NCI-H128 (cell line): Measurements from ENCODE around the gene ARHGAP28.

ENCODE experiments used
- DNase-seq: peaks from one replicate; lab custom pipeline; 2025; ENCODE audit not compliant: unreplicated experiment; lab: John Stamatoyannopoulos, UW

The ARHGAP28 gene

GRCh38 chr18:6732952-6733351, 3.4 kb downstream of the ARHGAP28 start:
- no peak for DNase-seq

GRCh38 chr18:6733758-6734157, 4.2 kb downstream of the ARHGAP28 start:
- no peak for DNase-seq

GRCh38 chr18:6734726-6735430, 5.4 kb downstream of the ARHGAP28 start:
- DNase-seq = no peak

- no peak for DNase-seq
These were observed 8.3 kb downstream of the ARHGAP28 start for GRCh38 chr18:6737833-6738232.

GRCh38 chr18:6738622-6739021, 9.1 kb downstream of the ARHGAP28 start:
- no peak for DNase-seq

- no peak for DNase-seq
These were observed 11.7 kb downstream of the ARHGAP28 start for GRCh38 chr18:6741232-6741663.

- DNase-seq = no peak
These were observed 12.3 kb downstream of the ARHGAP28 start for GRCh38 chr18:6741786-6742185.

- DNase-seq = no peak
These were observed 14.5 kb downstream of the ARHGAP28 start for GRCh38 chr18:6743999-6744398.

GRCh38 chr18:6744816-6745455, 15.4 kb downstream of the ARHGAP28 start:
- DNase-seq = no peak

GRCh38 chr18:6745504-6746031, 16.1 kb downstream of the ARHGAP28 start:
- DNase-seq = no peak

- no peak for DNase-seq
These were observed 17.0 kb downstream of the ARHGAP28 start for GRCh38 chr18:6746386-6746960.

- DNase-seq = no peak
These were observed 18.1 kb downstream of the ARHGAP28 start for GRCh38 chr18:6747646-6748045.

GRCh38 chr18:6748241-6748640, 18.7 kb downstream of the ARHGAP28 start:
- no peak for DNase-seq

GRCh38 chr18:6750411-6750810, 20.9 kb downstream of the ARHGAP28 start:
- no peak for DNase-seq

- no peak for DNase-seq
These were observed 21.7 kb downstream of the ARHGAP28 start for GRCh38 chr18:6751222-6751621.

- DNase-seq = no peak
These were observed 22.8 kb downstream of the ARHGAP28 start for GRCh38 chr18:6752202-6752860.

- no peak for DNase-seq
These were observed 25.6 kb downstream of the ARHGAP28 start for GRCh38 chr18:6755107-6755506.

- no peak for DNase-seq
These were observed 28.4 kb downstream of the ARHGAP28 start for GRCh38 chr18:6757931-6758330.

GRCh38 chr18:6759579-6759978, 30.1 kb downstream of the ARHGAP28 start:
- DNase-seq = no peak

- no peak for DNase-seq
These were observed 34.0 kb downstream of the ARHGAP28 start for GRCh38 chr18:6763524-6763923.

- no peak for DNase-seq
These were observed 34.9 kb downstream of the ARHGAP28 start for GRCh38 chr18:6764382-6764781.

GRCh38 chr18:6773777-6774176, 44.3 kb downstream of the ARHGAP28 start:
- DNase-seq = no peak
